RPMI8226 (cell line): ENCODE data around the gene ABHD12B.

Experiments
- DNase-seq: peaks from one replicate; pipeline ENCODE4 v3.0.0-alpha.2; 2015

Gene ABHD12B, protein sequence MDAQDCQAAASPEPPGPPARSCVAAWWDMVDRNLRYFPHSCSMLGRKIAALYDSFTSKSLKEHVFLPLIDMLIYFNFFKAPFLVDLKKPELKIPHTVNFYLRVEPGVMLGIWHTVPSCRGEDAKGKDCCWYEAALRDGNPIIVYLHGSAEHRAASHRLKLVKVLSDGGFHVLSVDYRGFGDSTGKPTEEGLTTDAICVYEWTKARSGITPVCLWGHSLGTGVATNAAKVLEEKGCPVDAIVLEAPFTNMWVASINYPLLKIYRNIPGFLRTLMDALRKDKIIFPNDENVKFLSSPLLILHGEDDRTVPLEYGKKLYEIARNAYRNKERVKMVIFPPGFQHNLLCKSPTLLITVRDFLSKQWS

DNA sequence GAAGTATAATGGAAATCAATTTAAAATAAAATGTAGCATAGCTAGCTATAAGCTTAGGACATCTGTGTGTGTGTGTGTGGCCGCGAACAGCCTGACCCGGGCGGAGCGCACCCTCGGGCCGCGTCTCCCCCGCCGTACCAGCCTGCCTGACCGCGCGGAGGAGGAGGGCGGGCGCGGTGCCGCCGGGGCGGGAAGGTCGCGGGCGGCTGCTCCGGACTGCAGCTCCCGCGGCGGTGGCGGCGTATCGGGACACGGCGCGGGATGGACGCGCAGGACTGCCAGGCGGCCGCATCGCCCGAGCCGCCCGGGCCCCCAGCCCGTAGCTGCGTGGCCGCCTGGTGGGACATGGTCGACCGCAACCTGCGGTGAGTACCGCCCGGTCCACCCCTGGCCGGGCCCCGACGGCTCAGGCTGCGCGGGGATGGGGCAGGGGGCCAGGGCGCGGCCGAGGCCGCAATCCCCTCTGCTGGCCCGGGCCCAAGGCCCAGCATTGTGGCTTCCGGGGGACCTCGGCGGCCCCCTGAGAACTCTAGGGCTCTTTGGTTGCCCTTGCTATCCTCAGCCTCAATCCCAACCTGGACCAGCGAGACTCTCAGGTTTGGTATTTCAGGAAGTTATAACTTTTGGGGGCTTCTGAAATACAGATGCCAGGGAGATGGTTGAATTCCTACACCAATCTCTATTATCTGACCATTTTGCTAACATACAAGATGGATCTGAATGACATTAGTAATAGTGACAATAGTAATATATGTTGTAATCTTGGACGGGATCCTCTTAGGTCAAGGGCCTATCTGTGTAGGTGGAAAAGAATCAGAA is at the start of gene ABHD12B:
Gene ABHD12B, plus strand, starts transcription at position 140 of the 819 bp plus-strand sequence. Its CDS starts 122 bp downstream, at position 262.
- DNase-seq: no peak

DNA sequence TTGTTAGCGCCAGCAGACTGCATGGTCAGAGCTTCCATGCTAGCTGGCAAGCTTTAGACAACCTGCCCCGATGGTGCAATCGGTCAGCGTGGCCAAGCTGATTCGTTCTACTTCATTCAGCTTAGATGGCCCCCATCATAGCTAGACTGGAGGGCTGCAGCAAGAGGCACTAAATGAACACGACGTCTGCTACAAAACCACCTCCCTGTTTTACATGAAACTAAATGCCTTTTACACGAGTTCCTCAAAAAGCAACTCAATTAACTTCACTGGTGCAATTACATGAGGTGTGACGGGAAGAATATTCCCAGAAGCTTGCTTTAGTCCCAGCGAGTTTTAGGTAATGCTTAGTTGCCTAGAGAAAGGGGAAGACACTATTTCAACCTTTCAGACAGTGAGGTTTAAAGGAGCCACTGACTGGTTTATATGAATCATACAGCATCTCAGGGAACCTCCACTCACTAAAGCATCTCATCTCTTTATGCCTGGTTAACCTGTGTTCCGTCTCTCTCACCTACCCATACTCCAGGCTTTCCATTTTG is 49.3 kb upstream of the ABHD12B start:
- DNase-seq: no peak

DNA sequence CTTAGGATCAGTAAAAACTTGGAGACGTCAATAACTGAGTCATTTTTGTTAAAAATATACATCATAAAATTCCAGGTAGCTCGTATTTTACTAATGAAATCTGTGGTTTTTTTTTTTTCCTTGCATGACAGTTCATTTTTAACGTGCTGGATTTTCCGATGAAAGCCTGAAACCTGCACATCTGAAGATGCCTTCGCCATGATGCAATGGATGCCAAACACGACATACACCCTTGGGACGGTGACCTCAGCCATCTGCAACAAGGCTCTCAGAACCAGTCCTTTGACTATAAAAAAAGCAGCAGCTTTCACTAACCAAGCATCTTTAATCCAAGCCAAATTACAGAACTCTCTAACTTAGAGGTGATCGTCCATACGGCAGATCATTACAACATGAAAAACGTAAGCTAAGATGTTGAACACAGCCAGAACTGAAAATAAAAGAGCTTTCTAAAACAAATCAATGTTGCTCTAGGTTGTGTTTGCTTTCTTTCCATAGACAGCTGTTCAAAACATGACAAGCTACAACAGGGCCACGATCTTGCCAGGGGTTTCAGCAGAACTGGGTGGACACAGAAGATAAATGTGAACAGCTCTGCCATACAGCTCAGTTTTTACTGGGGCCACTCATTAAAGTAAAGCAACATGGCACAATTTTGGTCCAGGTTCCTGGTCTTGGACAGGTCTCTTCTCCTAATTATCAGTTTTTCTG is 48.6 kb upstream of the ABHD12B start:
- DNase-seq: no peak

DNA sequence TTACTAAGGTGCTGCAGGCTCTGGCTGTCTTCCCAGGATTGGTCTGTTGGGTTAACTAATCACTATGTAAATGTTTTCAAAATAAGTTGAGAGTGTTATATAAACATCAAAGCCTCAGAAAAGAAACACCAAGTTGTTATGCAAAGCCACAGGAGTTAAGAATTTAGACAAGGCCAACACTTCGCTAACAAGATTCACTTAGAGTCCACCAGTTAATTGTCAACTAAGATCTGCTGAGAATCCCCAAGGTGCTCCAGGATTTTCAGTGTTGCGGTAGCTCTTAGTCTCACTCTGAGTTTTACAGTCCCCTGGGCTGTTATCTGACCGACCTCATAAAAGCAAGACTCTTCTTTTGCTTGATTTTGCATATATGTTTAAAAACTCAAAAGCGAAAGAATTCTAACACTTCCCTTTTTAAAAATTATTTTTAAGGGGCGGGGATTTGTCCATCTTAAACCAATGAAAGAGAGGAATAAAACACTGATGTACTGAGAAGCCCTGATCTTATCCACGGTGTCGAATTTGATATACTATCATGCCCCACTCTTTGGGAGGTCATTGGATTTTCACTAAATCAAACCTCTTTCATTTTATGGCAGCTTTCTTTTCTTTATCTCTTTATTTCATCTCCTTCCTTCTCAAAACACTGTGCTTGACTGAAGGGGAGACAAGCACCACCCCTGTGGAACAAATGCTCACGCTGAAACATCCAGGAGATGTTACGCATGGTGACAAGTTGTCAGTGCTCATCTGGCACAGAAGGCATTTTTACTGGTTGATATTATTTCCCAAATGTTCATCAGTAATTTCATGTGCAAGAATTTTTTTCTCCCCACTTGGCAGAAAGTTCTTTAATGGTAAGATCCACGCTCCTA is 47.9 kb upstream of the ABHD12B start:
- DNase-seq: no peak

DNA sequence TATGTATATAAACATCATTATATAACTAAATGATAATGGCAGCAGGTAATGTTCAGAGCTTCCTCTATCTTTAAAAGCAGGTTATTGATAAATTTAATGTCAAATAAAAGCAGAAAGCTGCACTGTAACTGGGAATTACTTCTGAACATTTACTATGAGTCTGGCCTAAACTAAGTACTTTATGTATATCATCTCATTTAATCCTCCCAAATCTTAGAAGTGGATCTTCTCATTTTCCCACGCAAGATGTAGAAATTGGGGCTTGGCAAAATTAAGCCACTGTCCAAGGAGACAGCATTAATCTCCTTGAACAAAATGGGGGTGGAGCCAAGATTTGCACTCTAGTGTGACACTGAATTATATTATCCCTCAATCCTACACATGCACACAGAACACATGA is 46.5 kb upstream of the ABHD12B start:
- no peak for DNase-seq

DNA sequence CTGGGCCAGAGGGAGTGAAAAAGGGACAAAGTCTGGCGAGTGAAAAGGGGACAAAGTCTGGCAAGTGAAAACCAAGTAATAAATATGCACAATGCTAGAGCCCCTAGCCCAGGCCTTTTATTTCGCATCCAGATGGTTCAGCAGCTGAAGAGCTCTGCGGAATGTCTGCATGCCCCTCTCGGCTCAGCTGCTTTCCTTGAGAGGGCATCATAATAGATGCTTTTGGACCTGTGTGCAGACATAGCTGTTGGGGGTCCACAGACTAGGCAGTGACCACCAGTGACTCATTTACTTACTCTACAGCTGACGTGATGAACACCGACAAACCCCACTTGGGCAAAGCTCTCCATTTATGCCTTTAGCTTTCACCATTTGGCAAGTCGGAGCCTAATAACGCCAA is 45.2 kb upstream of the ABHD12B start:
- DNase-seq: no peak

DNA sequence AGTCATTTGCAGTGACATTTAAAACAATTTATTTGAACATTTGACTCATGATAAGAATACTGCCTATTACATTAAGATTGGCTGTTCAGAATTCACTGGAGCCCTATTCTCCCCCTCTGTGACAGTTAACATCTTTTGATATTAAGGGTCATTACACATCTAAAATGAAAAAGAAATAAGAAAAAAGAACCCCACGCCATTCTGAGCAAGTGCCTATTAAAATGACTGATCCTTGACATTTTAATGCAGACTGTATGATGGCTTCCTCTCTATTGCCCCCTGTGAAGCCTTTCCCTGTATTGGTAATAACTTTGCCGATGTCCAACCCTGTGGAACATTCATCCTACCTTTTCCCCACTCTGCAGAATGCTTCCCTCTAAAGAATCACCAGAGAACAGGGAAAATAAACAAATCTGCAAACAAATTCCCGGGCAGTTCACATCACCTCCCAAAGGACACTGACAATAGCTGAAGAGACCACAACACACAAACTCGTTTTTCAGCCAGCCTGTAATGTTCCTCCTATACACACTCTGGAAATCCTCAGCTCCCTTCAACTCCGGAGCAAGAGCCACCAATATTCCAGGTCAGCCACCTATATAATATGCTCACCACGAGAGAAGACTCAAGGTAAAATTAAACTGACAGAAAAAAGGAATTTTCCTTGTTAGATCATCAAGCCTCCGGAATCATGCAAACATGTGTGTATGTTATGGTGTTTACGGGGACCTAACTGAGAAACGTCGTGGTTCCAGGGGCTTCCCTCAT is 42.9 kb upstream of the ABHD12B start:
- DNase-seq: no peak

DNA sequence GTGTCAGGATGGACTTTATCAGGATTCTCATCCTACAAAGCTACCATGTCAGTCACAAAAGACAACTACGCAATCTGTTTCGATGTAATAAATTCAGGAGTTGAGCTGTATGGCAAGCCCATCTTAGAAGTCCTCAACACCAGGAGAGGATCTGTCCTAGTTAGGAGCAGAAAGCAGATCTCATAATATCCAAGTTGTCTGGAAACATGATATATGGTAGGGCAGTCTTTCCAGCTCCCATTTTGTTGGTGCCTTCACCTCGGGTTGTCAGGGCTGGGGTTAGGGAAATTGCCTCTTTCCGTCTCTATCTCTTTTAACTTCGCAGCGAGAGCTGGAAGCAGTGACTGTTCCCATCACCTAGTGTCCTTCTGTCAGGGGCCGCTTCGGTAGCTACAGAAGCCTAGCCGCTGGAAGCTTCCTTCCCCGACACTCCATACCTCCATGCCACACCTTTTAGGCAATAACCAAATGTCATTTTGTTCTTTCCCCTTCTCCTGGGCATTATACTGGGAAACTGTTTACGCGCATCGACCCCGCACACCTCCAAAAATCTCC is 42.3 kb upstream of the ABHD12B start:
- no peak for DNase-seq

DNA sequence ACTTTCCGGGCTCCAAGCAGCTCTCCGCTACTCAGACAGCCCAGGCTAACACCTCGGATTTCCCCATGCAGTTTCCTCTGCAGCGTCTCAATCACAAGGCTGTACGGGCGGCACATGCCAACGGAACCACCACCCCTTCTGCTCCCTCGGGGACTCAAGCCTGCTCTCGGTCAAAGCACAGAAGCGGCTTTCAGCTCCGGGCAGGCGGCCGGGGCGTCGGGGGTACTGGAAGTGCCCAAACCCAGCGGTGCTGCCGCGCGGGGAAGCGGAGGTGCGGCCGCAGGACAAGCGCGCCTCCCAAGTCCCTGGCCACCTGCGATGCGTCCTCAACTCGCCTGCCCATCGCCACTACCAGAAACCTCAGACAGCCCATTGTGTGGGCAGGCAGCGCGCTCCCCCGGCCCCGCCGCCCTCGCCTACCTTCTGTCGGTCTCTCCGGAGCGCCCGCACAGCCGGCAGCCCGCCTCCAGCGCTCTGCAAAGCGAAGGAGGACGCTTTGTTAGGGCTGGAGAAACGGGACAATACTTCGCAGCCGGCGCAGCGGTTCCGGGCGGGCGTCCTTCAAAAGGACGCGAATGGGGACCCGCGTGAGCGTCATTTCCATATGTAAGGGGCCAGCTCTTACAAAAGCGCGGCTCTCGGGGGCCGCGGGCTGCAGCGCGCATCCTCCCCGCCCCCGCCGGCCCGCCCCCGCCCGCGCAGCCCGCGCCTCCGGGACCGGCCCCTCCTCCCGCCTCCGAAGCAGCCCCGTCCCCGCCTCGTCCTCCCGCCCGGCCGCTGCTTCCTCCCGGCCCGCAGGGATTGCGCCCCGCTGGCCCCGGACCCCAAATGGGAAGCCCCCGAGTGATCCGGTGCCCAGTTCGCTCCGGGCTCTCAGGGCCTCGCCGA is 41.6 kb upstream of the ABHD12B start:
- DNase-seq: peak; percentile 25

DNA sequence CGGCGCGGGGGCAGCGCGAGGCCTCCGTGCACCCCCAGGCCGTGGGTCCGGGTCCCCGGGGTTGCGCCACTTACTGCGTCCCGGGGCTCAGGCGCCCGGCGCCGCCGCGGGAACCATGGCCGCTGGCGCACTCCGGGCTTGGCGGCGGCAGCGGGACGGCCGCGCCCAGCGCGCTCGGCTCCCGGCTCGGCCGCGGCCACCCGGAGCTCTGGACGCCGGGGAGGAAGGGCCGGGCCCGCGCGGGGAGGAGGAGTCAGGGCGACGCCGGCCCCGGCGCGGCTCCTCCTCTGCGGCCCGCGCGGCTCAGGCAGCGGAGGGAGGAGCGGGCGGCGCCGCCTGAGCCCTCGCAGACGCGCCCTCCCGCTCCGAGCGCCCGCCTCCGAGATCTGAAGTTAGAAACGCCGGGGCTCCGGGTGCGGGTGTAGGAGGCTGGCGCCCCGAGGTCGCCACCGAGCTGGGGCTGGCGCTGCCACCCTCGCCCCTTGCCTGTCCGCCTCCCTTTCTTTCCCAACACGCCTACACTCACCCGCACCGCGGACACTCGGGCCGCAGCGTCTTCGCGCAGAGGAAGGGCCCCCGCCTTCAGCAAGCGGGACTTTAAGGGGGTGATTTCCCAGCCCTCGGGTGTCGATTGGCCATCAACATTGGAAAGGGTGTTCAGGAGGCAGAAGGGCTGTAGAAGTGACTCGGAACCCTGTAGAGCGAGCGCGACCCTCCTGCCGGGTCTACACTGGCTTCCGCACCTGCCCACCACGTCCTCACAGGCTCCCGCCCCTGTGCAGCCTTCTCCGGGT is 40.7 kb upstream of the ABHD12B start, which contains the start of gene NIN:
Gene NIN, minus strand, starts transcription at position 231 of the 794 bp plus-strand sequence. CDS start 9,106 bp downstream, outside the sequence.
- DNase-seq: peak; percentile 76

DNA sequence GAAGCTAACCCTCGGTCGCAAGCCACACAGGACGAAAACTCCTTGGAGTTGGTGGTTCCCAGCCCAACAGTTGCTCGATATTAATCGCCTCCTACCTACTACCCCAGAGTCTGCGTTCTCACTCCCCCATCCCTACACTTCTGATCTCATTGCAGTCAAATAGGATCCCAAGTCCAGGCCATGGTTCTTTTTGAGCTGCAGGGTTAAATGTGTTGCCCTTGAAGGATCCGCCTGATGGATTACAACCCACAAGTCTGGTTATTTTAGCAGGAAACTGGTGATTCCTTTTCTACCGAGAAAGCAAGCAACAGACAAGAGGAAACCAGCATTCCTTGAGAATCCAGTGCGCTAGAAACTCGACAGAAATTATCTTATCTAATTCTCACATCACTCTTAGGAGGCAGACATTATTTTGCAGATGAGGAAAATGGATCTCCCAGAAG is 40.1 kb upstream of the ABHD12B start:
- DNase-seq: no peak

DNA sequence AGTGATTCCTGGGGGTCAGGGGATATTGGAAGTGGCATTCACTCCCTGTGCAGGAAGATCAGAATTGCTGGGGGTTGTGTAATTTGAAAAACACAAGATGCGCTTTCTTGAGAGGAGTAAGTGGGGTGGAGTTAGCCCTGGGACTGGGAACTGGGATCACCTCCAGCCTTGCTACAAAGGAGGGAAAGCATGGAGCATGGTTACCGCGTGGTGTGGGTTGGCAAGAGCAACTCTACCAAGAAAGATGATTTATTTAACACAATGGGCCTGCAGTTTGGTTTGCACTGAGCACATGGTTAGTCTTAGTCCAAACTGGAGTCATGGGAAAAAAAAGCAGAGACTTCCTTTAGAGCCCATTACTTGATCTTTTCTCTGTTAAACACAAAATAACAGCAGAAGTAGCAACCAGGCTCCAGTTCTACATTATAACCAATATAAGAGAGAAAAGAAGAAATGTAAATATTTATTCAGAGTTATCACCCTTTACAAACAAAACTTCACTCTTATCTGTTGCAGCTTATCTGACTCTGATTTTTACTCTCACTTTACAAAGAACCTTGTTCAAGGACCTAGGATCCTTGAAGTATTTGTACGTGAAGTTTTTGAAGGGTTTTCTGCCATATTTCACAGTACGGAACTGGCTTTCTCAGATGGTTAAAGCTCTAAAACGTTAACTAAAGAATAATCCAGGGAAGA is 38.8 kb upstream of the ABHD12B start:
- DNase-seq: no peak

DNA sequence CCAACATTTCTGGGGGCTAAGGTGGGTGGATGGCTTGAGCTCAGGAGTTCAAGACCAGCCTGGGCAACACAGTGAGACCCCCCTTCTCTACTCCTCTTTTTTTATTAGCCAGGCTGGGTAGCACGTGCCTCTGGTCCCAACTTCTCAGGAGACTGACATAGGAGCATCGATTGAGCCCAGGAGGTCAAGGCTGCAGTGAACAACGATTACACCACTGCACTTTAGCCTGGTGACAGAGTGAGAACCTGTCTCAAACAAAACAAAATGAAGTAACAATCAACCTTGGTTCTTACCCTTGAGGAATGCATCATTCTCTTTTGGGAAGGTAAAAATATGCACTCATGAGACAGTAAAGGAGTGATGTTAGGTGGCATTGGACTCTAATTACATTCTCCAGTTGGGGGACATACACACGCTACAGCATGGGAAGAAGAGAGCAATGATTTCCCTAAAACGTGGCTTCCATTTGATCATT is 37.0 kb upstream of the ABHD12B start:
- no peak for DNase-seq

DNA sequence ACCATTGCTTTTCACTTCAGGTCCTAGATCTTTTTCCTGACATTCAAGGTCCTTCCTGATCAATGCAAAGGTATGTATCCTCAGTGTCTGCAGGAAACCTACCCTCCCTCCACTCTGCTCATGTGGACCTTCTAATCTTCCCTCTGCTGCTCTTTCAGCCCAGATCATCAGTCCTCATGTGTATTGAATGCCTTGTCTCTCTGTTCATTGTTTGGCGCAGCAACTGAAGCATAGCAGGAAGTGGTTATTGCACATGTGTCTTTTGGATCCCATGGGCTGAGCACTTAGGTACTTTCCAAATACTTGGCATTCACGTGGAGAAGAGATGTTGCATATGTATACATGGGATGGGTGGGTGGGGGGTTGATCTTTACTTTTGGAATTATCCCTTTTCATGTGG is 36.6 kb upstream of the ABHD12B start:
- DNase-seq: no peak

DNA sequence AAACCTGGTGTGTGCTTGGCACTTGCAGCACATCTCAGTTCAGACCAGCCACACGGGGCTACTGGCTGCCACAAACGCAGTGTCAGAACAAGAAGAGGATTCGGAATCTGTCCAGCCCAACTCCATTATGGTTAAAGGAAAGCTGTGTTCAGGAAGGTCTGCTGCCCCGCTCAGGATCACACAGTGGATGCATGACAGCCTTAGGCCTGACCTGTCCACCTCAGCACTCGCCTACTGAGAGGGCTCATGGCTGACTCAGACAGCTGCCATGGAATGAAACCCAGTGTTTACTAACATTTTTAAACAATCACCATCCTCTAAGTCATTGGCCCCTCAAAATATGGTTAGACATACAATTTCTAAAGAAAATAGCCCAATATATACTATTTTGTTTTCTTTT is 35.3 kb upstream of the ABHD12B start:
- DNase-seq: no peak

DNA sequence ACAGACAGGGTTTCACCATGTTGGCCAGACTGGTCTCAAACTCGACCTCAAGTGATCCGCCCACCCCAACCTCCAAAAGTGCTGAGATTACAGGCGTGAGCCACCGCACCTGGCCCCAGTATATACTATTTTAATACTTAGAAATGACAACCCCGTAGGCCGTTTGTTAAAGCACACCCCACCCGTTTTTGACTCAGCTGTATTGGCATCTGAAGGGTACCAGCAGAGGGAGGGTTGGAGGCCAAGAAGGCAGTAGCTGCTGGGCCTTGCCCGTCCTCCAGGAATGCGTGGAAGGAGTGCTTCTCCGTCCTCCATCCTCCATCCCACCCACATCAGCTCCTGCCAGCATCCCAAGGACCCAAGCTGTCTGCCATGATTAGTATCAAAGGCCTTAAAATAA is 34.6 kb upstream of the ABHD12B start:
- DNase-seq: no peak

DNA sequence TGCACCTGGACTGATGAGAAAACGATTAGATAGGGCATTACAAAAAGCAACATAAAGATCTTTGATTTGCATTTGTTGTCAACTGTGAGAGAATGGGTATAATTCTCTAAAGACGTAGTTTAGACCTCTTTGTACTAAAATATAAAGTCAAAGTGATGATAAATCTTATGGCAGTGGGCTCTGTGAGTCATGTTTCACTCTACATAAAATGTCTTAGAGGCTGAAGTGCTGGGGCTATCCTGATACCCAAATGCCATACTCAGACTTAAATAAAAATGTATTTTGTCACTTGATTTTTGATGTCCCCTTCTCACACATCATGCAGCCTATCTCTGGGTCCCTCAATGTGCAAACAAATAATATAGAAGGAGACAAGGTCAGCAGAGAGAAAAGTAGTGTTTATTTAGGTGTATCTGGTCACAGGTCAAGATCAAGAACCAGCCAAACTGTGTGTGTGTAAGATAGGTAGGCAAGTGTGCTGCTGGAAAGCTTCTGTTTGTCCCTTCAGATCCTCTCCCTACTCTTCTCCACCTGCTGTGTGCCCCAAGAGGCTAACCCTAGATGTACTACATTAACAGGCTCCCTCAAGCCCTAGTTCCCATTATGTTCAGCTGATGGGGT is 33.9 kb upstream of the ABHD12B start:
- no peak for DNase-seq

DNA sequence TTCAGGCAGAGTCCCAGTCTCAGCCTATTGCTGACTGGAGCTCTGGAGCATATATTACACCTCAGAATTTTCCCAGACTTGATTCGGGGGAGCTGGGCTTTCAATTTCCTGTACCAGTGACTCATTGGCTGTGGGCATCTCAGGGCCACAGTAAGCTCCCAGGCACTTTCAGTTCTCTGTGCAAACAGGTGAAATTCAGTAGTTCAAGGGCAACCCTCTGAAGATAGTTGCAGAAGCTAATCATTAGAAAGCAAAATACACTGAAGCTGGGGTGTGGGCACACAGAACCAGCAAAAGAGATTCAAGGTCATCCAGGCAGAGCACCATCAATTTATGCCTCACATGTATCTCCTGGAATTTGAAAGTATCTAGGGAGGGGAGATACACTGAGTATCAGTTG is 32.8 kb upstream of the ABHD12B start:
- no peak for DNase-seq
